ENCODE measurements around the gene TSN. TPM values are rescaled to one million over a fixed set of nuclear protein-coding genes. Genes with fewer than 3 reads are reported as not detected.
A peak's percentile ranks its signal among the peaks of the same experiment; 100 is the strongest.
"Not testable (repeated sequence)": the region's sequence is repeated elsewhere in the genome, so short reads cannot be mapped to it uniquely, and the experiment has no call there.

TSN gene
- total and polyA plus RNA-seq, 11 donors: 17.2 to 58.8 (median 43.8) TPM

DNA sequence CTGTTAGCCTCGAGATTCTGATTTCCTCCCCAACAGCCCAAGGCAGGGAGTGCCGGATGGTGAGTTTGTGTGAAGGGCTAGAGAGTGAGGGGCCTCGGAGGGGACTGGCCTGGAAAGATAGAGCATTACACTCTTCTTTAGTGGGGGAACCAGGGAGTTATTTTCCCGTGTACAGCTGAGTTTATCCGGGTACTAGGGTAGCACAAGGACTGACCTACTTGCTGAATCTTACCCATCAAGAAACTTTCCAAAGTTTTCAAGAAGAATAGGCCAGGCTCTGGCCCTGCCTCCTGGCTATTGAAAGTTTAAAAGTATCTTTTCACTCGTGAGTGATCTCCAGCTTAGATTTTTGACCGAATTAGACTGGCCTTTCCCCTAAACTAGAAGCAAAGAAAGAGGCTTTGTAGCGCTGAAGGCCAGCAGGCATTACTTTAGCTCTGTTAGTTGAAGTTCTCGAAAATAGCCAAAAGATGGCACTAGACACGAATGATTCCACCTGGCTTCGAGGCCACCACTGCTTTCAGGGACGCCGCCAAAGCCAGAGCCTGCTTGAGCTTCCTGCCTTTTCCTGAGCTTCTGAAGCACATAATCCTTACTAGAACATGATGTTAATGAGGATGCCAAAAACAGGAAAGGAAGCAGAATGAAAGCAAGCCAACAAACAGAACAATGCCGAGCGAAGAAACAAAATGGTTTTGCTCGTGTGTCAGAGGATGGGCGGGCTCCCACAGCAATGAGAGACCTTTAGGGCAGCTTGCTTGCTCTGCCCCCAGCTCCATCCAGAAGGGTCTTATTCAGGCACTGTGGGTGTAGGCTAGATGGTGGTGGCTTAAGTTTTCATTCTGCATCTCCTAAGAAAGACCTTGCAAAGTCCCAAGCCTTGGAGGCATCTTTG lies 55.8 kb downstream of the TSN start:
- H3K27me3 ChIP-seq: no peaks in the 10 kb centered on the region
- no peaks in the 10 kb centered on the region for H3K36me3 ChIP-seq
- H3K4me3 ChIP-seq: no peak overlapping the region
- DNase-seq (peak; percentile 64 to 71 (median 70)), ATAC-seq (peak; percentile 71 to 94 (median 92))
- intact Hi-C loops (cut with DNase I): no loop called here
- TF ChIP-seq, protein P1, sequence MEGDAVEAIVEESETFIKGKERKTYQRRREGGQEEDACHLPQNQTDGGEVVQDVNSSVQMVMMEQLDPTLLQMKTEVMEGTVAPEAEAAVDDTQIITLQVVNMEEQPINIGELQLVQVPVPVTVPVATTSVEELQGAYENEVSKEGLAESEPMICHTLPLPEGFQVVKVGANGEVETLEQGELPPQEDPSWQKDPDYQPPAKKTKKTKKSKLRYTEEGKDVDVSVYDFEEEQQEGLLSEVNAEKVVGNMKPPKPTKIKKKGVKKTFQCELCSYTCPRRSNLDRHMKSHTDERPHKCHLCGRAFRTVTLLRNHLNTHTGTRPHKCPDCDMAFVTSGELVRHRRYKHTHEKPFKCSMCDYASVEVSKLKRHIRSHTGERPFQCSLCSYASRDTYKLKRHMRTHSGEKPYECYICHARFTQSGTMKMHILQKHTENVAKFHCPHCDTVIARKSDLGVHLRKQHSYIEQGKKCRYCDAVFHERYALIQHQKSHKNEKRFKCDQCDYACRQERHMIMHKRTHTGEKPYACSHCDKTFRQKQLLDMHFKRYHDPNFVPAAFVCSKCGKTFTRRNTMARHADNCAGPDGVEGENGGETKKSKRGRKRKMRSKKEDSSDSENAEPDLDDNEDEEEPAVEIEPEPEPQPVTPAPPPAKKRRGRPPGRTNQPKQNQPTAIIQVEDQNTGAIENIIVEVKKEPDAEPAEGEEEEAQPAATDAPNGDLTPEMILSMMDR (IDR thresholded peaks at IDR 0.05): peak; percentile 36 to 71 (median 62)
- TF ChIP-seq POLR2A (IDR thresholded peaks at IDR 0.05): no peak
- WGBS, 4 donors: 25 to 31% (median 28%) methylated on average over 17 of the region's 17 CpGs
- H3K9me3 ChIP-seq: no peaks in the 10 kb centered on the region
- peak overlapping the region in 3 of 12 donors; percentile 2 to 43 (median 42) for H3K27ac ChIP-seq
- H3K4me1 ChIP-seq: peaks cover 0 to 8% (median 0%) of the 10 kb centered on the region in 12 donors

DNA sequence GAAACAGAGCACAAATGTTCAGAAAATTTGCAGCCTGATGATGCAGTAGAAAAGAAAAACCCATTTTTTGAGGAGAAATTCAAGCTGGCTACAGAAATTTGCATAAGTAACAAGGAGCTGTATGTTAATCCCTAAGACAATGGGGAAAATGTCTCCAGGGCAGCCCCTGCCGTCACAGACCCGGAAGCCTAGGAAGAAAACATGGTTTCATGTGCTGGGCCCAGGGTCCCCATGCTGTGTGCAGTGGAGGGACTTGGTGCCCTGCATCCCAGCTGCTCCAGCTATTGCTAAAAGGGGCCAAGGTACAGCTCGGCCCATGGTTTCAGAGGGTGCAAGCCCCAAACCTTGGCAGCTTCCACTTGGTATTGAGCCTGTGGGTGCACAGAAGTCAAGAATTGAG lies 57.6 kb downstream of the TSN start:
- 92 to 98% (median 95%) methylated on average over 3 of the region's 3 CpGs for WGBS, 4 donors
- not testable (repeated sequence) for DNase-seq, H3K27ac ChIP-seq, H3K4me3 ChIP-seq, H3K4me1 ChIP-seq, H3K27me3 ChIP-seq, H3K36me3 ChIP-seq, ATAC-seq, H3K9me3 ChIP-seq
- intact Hi-C loops (cut with DNase I): loop anchor here in 1 of 10 donors (2.0 kb wide), 1 partner anchor 324 kb away; no protein-coding TSS in a partner anchor

DNA sequence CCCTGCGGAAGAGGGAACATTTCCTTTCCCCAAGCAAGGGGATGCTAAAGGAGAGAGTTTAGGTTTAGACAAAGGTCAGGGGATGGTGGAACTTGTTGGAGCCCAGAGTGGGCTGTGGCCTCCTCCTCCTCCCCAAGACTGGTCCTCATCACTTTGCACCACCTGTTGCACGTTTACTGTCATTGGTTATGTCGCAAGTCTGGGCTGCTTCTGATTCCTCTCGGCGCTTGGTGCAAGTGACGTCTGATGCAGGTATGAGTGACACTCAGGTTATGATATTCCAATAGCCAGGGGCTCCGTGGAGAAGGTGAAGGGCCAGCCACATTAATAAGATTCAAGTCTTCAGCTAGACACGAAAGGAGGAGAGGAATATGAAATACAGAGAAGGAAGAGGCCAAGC lies 59.8 kb downstream of the TSN start:
- Histone ChIP-seq H3K27me3 (peaks cover 0 to 6% (median 0%) of the 10 kb centered on the region in 9 donors), H3K36me3 (no peaks in the 10 kb centered on the region), H3K4me3 (no peak overlapping the region), H3K9me3 (peaks cover 0 to 10% (median 0%) of the 10 kb centered on the region in 12 donors), H3K4me1 (peaks cover 0 to 8% (median 0%) of the 10 kb centered on the region in 12 donors), H3K27ac (no peak overlapping the region)
- WGBS, 4 donors: 86 to 94% (median 87%) methylated on average over 8 of the region's 8 CpGs
- intact Hi-C loops (cut with DNase I): no loop called here
- ATAC-seq (no peak), DNase-seq (no peak)
- TF ChIP-seq, protein P1 (IDR thresholded peaks at IDR 0.05): no peak
- no peak for TF ChIP-seq POLR2A (IDR thresholded peaks at IDR 0.05)

DNA sequence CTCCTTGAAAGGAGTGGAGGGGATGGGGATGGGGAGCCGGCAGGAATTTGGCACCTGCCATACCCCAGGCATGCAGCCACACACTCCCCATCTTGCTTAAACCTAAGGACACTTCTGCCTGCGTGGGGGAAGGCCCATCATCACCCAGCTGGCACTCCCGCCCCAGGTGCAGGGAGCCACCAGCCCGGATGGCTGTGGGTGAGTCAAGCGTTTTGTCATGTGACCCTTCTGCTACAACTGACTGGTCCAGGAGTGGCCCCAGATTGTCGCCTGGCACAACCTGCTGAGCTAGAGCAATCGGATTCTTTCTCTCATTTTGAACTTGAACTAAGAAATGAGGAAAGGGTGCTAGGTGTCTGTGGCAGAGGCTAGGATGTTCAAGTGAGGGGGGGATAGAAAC lies 61.3 kb downstream of the TSN start:
- Histone ChIP-seq H3K27ac (no peak overlapping the region), H3K4me3 (no peak overlapping the region), H3K36me3 (no peaks in the 10 kb centered on the region), H3K4me1 (peaks cover 0 to under 1% (median 0%) of the 10 kb centered on the region in 12 donors), H3K9me3 (peaks cover 0 to 10% (median 0%) of the 10 kb centered on the region in 12 donors), H3K27me3 (peaks cover 0 to 6% (median 0%) of the 10 kb centered on the region in 9 donors)
- no peak for ATAC-seq
- 83 to 98% (median 94%) methylated on average over 3 to 7 of the region's 7 CpGs for WGBS, 4 donors
- DNase-seq: no peak
- intact Hi-C loops (cut with DNase I): no loop called here
- no peak for TF ChIP-seq POLR2A (IDR thresholded peaks at IDR 0.05)
- TF ChIP-seq, protein P1 (IDR thresholded peaks at IDR 0.05): no peak

DNA sequence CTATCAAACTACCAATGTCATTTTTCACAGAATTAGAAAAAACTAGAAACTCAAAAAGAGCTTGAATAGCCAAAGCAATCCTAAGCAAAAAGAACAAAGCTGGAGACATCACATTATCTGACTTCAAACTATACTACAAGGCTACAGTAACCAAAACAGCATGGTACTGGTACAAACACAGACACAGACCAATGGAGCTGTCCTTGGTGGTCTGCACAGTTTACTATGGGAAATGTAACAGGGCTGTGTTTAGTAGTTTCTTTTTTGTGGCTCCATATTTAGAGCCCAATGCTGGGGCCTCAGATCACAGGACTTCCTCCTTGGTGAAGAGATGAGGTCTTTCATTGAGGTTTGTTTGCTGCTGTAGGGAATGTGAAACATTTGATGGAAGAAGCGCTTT lies 61.9 kb downstream of the TSN start:
- H3K27me3 ChIP-seq; DNase-seq; intact Hi-C loops (cut with DNase I); H3K36me3 ChIP-seq; H3K4me1 ChIP-seq; H3K27ac ChIP-seq; H3K4me3 ChIP-seq; ATAC-seq: not testable (repeated sequence)
- WGBS, 4 donors: 88 to 98% (median 93%) methylated on average over 1 of the region's 1 CpG
- peaks cover 0 to 12% (median under 1%) of the 10 kb centered on the region in 12 donors for H3K9me3 ChIP-seq
